RPMI8226 (cell line): ENCODE data around the gene ATXN2.
A peak's percentile ranks its signal among the peaks of the same experiment; 100 is the strongest.
"Not testable (repeated sequence)": the region's sequence is repeated elsewhere in the genome, so short reads cannot be mapped to it uniquely, and the experiment has no call there.

Experiments used
- DNase-seq: peaks from one replicate; pipeline ENCODE4 v3.0.0-alpha.2; 2015

The ATXN2 gene

GRCh38 chr12:111570084-111570961, 28.8 kb downstream of the ATXN2 start:
- DNase-seq, result no peak

GRCh38 chr12:111569363-111570083, 29.6 kb downstream of the ATXN2 start:
- no peak for DNase-seq

- DNase-seq, result not testable (repeated sequence)
These were observed 38.3 kb downstream of the ATXN2 start for GRCh38 chr12:111560844-111561243.

- no peak for DNase-seq
These were observed 41.1 kb downstream of the ATXN2 start for GRCh38 chr12:111558107-111558376.

GRCh38 chr12:111557271-111558106, 41.6 kb downstream of the ATXN2 start:
- no peak for DNase-seq

GRCh38 chr12:111556676-111557075, 42.4 kb downstream of the ATXN2 start:
- no peak for DNase-seq

- not testable (repeated sequence) for DNase-seq
These were observed 43.8 kb downstream of the ATXN2 start for GRCh38 chr12:111555313-111555712.

GRCh38 chr12:111546758-111547383, 52.2 kb downstream of the ATXN2 start:
- no peak for DNase-seq

GRCh38 chr12:111546171-111546570, 52.9 kb downstream of the ATXN2 start:
- no peak for DNase-seq

- no peak for DNase-seq
These were observed 55.1 kb downstream of the ATXN2 start for GRCh38 chr12:111544032-111544431.

- DNase-seq, result no peak
These were observed 66.4 kb downstream of the ATXN2 start for GRCh38 chr12:111532751-111533150.

GRCh38 chr12:111529424-111530368, 69.4 kb downstream of the ATXN2 start:
- DNase-seq, result peak; percentile 59

- no peak for DNase-seq
These were observed 75.4 kb downstream of the ATXN2 start for GRCh38 chr12:111523587-111524167.

GRCh38 chr12:111521801-111522200, 77.3 kb downstream of the ATXN2 start:
- no peak for DNase-seq

- no peak for DNase-seq
These were observed 79.2 kb downstream of the ATXN2 start for GRCh38 chr12:111519937-111520336.

- DNase-seq, result no peak
These were observed 80.0 kb downstream of the ATXN2 start for GRCh38 chr12:111519083-111519482.

GRCh38 chr12:111507719-111508118, 91.4 kb downstream of the ATXN2 start:
- not testable (repeated sequence) for DNase-seq

GRCh38 chr12:111507258-111507657, 91.9 kb downstream of the ATXN2 start:
- not testable (repeated sequence) for DNase-seq

GRCh38 chr12:111506260-111506659, 92.9 kb downstream of the ATXN2 start:
- no peak for DNase-seq

- no peak for DNase-seq
These were observed 93.5 kb downstream of the ATXN2 start for GRCh38 chr12:111505601-111506036.

- DNase-seq, result no peak
These were observed 96.0 kb downstream of the ATXN2 start for GRCh38 chr12:111503116-111503515.
